Measurements from ENCODE around the gene GALNT9.
"Not testable (repeated sequence)": the region's sequence is repeated elsewhere in the genome, so short reads cannot be mapped to it uniquely, and the experiment has no call there.

GRCh38 chr12:132304866-132305265 is 24.5 kb downstream of the GALNT9 start:
- TF ChIP-seq CTCF, POLR2AphosphoS5 (IDR thresholded peaks at IDR 0.05): not testable (repeated sequence)
